HG03139 (cell line): Measurements from ENCODE around the gene KLK11.

ENCODE experiments used
- ATAC-seq: cut with Tn5 transposase; IDR thresholded peaks from one replicate; pipeline ENCODE4 v1.9.1; 2021; ENCODE audit not compliant: unreplicated experiment

KLK11 gene

GRCh38 chr19:51026554-51026831 lies at the start of gene KLK11:
KLK11 (minus strand) TSS chr19:51026616; CDS start chr19:51025631, 985 bp downstream.
- ATAC-seq, result no peak

GRCh38 chr19:51075998-51076397 lies 49.6 kb upstream of the KLK11 start:
- ATAC-seq, result no peak

- ATAC-seq, result no peak
Measured at GRCh38 chr19:51071095-51071405, 44.6 kb upstream of the KLK11 start.

GRCh38 chr19:51070334-51071094 lies 44.1 kb upstream of the KLK11 start:
- ATAC-seq, result no peak

GRCh38 chr19:51066393-51067186 lies 40.2 kb upstream of the KLK11 start:
- ATAC-seq, result no peak

GRCh38 chr19:51065221-51065960 lies 39.0 kb upstream of the KLK11 start:
- no peak for ATAC-seq

- no peak for ATAC-seq
Measured at GRCh38 chr19:51064534-51065220, 38.3 kb upstream of the KLK11 start, which contains the start of gene KLK13. KLK13 (minus strand) TSS chr19:51065092; CDS start chr19:51065067, 25 bp downstream.

GRCh38 chr19:51063664-51064063 lies 37.2 kb upstream of the KLK11 start:
- ATAC-seq, result no peak

GRCh38 chr19:51060973-51061372 lies 34.6 kb upstream of the KLK11 start:
- ATAC-seq, result no peak

GRCh38 chr19:51060336-51060735 lies 33.9 kb upstream of the KLK11 start:
- ATAC-seq, result no peak

- ATAC-seq, result no peak
Measured at GRCh38 chr19:51059715-51060114, 33.3 kb upstream of the KLK11 start.

GRCh38 chr19:51055866-51056265 lies 29.4 kb upstream of the KLK11 start:
- no peak for ATAC-seq

- no peak for ATAC-seq
Measured at GRCh38 chr19:51047031-51047335, 20.6 kb upstream of the KLK11 start.

- ATAC-seq, result no peak
Measured at GRCh38 chr19:51044327-51044726, 17.9 kb upstream of the KLK11 start.

GRCh38 chr19:51043497-51043896 lies 17.1 kb upstream of the KLK11 start:
- ATAC-seq, result no peak

GRCh38 chr19:51040151-51040550 lies 13.7 kb upstream of the KLK11 start:
- ATAC-seq, result no peak

- ATAC-seq, result no peak
Measured at GRCh38 chr19:51036519-51036918, 10.1 kb upstream of the KLK11 start.

GRCh38 chr19:51034704-51035103 lies 8.3 kb upstream of the KLK11 start, which contains the start of gene KLK12:
KLK12 (minus strand) TSS chr19:51035002; CDS start chr19:51034621, 381 bp downstream.
- no peak for ATAC-seq

GRCh38 chr19:51031880-51032225 lies 5.4 kb upstream of the KLK11 start:
- ATAC-seq, result no peak

GRCh38 chr19:51031220-51031879 lies 4.9 kb upstream of the KLK11 start:
- no peak for ATAC-seq

GRCh38 chr19:51030631-51031030 lies 4.2 kb upstream of the KLK11 start:
- no peak for ATAC-seq
